Tongue (tissue), 2 donors: ENCODE results near the gene DMD. TPM values are rescaled to one million over a fixed set of nuclear protein-coding genes. Genes with fewer than 3 reads are reported as not detected.

ENCODE experiments used
- DNase-seq: peaks from one replicate; pipeline ENCODE4 v3.0.0-alpha.2; 2015
- total RNA-seq: library from RNA; depleted of rRNA; stranded (reverse); fragments of >200 nt; gene quantifications from one replicate; pipeline ENCODE4 v1.2.3, GENCODE V29; 2014

DMD gene
- total RNA-seq, 1 donor from 2014 or later, result 304 TPM

GRCh38 chrX:31337332-31337731 is 1874.0 kb downstream of the DMD start:
- DNase-seq, result peak; percentile 22

- no peak for DNase-seq
These were observed 1874.9 kb downstream of the DMD start for GRCh38 chrX:31336419-31336818.

DNA sequence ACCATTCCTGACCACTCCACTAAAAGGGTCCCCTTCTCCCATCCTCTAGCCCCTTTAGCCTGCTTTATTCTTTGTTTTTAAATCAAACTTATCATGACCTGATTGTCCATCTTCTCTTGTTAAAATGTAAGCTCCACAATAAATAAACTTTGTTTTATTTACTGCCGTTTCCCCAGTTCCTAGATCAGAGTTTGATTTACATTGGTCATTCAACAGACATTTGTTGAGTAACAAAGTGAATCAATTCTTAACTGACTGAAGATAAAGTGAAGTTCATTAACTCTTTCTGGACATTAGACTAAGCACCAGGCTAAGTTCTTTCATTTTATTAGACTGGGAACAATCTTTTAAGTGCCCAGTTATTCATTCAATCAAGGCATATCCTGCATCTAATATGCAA is 1876.4 kb downstream of the DMD start:
- no peak for DNase-seq

DNA sequence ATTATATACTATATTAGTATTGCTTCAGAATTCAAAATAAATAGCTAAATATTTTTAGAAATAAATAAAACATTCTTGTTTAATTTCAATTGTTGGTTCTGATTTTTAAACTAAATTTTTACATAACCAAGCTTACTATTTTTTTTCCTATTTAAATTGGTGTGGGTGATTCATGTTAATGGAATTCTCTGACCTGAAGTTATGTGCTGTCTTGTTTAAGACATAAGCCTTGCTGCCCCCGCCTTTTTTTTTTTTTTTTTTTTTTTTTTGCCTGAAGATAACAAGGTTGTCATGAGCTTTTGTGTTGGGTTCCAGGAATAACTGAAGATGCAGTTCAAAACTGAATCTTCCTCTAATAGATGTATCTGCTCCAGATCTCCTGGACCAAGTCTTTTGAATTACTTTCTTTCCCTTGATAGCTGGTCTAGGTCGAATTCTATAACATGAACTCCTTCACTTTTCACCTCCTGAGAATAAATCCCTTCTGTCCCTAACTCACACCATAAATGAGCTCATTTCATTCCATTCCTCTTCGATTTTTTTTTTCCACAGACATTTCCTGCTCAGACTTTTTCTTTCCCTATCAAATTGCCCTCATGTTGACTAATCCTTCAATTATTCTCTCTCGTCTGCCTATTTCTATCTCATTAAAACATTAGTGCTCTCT is 1878.1 kb downstream of the DMD start:
- DNase-seq, result no peak

DNA sequence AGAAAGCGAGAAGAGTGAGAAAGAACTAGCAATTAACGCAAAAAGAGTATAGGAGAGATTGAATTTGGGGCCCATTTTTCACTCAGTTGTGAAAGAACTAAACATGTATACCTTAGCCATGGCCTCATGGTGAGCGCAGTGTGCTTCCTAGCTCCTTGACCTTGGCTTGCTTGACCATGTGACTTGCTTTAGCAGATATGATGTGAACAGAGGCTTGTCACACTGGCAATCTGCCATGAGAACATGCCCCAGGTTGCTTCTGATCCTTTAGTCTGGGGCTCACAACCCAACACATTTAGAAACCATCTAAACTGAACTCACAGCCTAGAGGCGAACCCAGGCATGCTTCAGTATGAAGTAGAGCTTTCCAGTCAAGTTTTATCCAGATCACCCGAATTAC is 1879.4 kb downstream of the DMD start:
- no peak for DNase-seq

DNA sequence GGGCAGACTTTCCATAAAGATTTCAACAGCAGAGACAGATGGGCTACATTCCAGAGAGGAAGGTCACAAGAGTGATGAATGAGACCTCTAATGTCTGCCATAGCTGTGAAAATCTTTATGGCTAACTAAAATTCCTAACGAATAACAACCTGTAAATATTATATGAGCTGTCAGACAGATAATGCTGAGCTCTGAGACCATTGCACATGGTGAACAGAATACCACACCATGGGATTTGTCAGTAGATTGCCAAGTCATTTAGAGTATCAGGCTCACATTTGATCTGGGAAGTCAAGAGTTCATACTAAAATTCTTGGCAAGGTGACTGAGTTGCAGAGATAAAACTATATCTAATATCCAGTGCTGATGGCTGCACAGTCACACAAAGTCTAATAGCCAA is 1880.3 kb downstream of the DMD start:
- DNase-seq, result no peak

GRCh38 chrX:31329298-31329697 is 1882.1 kb downstream of the DMD start:
- no peak for DNase-seq

DNA sequence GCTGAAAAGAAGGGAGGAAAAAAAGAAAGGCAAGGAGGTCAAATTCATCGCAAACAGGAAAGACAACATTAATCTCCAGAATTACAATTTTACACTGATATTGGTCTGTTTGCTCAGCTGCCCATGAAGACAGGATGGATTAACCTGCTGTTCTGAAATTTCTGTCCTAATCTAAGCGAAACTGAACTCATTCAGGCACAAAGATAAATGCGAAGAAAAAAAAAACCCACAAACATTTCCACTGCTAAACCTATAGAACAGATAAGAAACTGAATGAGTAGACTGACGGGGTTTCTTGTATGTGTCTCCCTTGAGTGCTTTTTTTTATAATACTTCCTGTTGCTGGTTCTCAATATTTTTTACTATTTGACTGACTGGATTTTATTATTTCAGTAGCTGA is 1887.7 kb downstream of the DMD start:
- no peak for DNase-seq

DNA sequence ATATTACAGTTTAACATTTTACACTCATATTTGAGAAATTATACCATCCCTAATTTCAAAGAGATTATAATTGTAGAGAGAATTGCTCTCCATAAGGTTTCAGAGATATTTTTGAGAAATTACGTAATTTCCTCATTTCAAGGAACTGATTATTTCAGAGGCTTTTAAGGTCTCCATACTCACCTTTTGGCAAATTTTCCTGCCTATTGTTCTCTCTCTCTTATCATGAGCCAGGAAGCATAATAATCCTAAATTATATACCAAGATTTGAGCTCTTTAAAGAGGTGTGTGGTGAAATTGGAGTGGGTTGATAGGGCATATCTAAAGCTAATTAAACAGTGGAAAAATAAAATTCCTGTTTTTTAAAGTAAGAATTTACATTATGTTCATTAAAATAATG is 1890.6 kb downstream of the DMD start:
- DNase-seq, result no peak

GRCh38 chrX:31319586-31319985 is 1891.8 kb downstream of the DMD start:
- DNase-seq, result no peak

DNA sequence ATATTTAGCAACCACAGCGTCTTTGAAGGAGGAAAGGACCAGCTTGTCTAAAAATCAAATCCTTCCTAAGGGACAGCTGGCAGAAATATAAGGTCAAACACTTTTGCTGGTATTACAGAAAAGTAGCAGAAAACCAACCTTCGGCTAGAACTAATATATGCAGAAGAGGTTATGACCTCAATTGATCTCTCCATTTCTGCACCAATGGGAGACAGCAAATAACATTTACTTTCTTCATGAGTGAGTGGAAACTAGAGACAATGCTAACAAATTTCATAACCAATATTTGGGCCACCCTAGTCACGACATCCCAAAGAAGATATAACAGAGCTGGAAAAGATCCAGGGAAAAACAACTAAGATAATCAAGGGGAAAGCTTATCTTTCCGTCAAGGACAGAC is 1892.5 kb downstream of the DMD start:
- DNase-seq, result no peak

GRCh38 chrX:31316340-31316991 is 1894.9 kb downstream of the DMD start:
- no peak for DNase-seq

DNA sequence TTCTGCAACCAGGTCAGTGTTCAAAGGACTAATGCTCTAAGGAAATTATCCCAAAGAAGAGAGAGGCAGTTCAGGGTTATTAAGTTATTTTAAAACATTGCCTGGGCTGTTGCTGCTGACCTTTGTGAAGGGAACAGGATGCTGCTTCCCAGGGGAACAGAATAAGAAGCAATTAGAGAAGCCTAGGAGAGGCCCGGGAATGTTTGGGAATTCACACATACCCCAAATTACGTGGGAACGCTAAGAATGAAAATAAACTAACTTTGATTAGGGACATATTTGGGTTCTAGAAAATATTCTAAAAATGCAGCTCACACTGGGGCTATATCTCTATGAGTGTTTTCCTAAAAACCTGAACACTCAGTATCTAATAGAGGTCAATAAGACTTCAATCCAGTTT is 1896.4 kb downstream of the DMD start:
- no peak for DNase-seq

GRCh38 chrX:31307952-31308351 is 1903.4 kb downstream of the DMD start:
- no peak for DNase-seq

GRCh38 chrX:31302573-31303075 is 1908.7 kb downstream of the DMD start:
- no peak for DNase-seq

- DNase-seq, result no peak
These were observed 1909.4 kb downstream of the DMD start for GRCh38 chrX:31301941-31302340.

GRCh38 chrX:31301203-31301602 is 1910.1 kb downstream of the DMD start:
- no peak for DNase-seq

DNA sequence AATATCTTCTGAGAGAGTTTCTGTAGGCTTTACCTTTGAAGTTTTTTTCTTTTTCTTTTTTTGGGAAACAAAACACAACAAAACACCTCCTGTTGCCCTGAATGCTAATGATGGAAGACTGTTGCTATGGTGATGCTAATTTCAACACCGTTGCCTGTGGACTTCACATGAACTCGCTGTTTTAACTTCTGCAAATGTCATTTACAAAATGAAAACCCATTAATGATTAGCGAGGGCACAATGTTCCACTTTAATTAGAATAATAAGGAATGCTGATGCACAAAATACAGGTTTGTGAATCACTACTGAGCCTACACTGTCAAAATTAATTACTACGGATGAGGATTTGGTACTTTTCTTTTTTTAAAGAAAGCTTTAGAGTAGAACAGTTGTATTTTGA is 1912.4 kb downstream of the DMD start:
- DNase-seq, result no peak

GRCh38 chrX:31297881-31298280 is 1913.5 kb downstream of the DMD start:
- DNase-seq, result no peak

- no peak for DNase-seq
These were observed 1916.9 kb downstream of the DMD start for GRCh38 chrX:31294475-31294874.

DNA sequence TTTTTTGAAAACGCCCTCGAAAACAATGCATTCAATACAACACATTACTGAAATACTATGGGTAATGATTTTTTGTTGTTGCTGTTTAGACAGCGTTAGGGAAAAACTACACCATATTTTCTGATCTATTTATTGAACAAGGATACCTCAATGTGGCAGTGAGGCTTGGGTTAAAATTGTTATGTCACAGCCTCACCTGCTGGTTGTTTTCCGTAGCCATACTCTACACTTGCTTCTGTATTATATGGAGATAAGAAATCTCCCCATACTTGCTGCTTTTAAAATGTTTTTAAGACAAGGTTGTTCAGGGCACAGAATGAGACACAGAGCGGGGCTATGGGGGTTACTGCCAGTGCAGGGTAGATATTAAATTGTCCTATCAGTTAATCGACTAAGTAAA is 1917.9 kb downstream of the DMD start:
- no peak for DNase-seq

DNA sequence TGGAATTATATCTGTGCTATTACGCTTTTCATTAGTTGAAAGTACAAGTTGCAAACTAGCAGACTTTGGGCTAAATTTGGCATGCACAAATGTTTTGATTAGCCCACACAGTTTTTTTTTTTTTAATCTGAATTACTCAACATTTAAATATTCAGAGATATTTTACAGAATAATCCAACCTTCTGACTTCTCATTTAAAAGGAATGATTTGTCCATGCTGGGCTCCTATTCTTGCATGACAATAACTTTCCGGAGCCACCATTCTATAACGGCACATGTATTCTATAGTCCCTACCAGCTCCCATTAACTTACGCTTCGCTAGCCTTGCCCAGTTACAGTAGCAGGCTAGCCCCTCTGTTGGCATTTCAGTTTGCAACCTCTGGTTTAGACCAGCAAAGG is 1920.2 kb downstream of the DMD start:
- DNase-seq, result no peak

DNA sequence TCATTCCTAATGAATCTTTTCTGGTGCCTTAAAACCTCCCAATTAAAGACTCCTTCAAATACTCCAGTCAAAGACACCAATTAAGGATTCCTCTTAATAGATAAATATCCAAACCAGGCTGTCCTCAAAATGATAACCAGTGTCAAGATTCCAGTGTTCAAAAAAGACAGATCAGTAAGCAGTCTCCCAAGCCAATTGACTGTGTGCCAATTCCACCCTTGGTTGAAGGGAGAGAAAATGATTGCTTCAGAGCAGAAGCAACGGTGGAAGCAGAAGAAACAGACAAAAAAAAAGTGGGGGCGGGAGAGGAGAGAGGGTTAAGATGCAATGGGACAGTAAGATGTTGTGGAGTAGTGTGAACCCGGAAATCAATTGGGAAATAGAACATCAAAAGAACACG is 1923.5 kb downstream of the DMD start:
- DNase-seq, result no peak

- no peak for DNase-seq
These were observed 1930.8 kb downstream of the DMD start for GRCh38 chrX:31280580-31280979.
